NB4 (cell line): ENCODE measurements around the gene TTL.
A peak's percentile ranks its signal among the peaks of the same experiment; 100 is the strongest.
"Not testable (repeated sequence)": the region's sequence is repeated elsewhere in the genome, so short reads cannot be mapped to it uniquely, and the experiment has no call there.

Experiments
- DNase-seq: peaks from one replicate; pipeline ENCODE4 v3.0.0; 2010; ENCODE audit warnings: low read depth
- H3K4me3 ChIP-seq: one replicate; pipeline ENCODE4 v1.5.1; 2011; ENCODE audit warnings: mild to moderate bottlenecking, low read depth, low read length, moderate library complexity
- CTCF ChIP-seq: IDR thresholded peaks from one replicate; pipeline ENCODE4 v1.5.1; 2012; ENCODE audit warnings: low read depth, low read length
- MYC ChIP-seq: IDR thresholded peaks from 2 replicates; pipeline ENCODE4 v1.6.1; 2011; ENCODE audit warnings: low read depth, low read length
- POLR2A ChIP-seq: IDR thresholded peaks from 2 replicates; pipeline ENCODE4 v1.6.1; 2011; ENCODE audit warnings: mild to moderate bottlenecking; ENCODE audit not compliant: insufficient read length; ENCODE audit errors: extremely low read depth
- TF ChIP-seq, protein P1 (sequence below): IDR thresholded peaks from 2 replicates; pipeline ENCODE4 v1.6.1; 2011; ENCODE audit warnings: low read depth, low read length

Gene TTL

DNA sequence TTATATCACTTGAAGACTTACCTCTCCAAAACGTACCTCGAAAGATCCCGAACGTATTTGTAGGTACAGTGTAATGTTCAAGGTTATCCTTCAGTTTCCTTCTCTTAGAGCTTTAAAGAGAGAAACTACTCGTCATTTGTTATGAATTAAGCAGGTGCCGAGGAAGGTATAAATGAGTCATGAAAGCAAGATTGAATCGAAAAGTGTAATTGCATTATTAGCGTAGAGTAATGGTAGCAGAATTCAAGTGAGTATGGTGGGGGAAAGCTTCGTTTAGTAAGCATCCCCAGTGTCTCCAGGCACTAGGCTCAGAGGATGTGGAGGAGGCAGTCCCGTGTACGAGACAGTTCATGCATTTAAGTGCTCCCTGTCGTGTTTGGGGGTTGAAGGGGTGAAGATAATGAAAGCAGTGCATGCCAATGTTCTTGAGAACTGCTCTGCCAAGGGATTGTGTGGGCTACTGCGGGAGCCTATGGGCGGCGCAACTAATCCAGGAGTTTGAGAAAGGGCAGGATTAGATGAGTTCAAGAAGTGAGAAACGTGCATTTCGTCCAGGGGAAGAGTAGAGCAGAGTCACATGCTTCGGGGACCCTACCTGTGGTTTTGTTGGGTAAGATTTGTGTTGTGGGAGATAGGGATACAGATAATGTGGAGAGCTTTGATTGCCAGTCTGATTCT, 61.2 kb downstream of the TTL start:
- DNase-seq = peak; percentile 67
- TF ChIP-seq MYC (no peak), CTCF (no peak)
- TF ChIP-seq, protein P1, sequence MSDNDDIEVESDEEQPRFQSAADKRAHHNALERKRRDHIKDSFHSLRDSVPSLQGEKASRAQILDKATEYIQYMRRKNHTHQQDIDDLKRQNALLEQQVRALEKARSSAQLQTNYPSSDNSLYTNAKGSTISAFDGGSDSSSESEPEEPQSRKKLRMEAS = peak; percentile 54; the same call in 1 of the 2 replicates
- H3K4me3 ChIP-seq = peak overlapping the region; percentile 99

DNA sequence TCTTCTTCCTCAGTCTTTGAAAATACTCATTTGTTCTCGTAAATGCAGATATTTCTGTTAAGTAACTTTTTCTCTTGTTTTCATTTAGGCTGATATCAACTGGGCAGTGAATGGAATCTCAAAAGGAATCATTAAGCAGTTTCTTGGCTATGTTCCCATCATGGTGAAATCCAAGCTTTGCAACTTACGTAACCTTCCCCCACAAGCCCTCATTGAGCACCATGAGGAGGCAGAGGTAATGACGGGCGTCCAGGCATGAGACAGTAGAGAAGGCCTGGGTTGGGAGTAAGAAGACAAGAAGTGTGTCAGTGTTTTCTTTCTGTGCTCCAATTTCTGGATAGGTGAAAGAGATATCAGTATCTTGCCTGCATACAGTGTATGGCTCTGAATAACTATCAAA, 65.4 kb downstream of the TTL start:
- TF ChIP-seq, protein P1 = no peak
- TF ChIP-seq POLR2A (no peak), CTCF (no peak), MYC (no peak)
- DNase-seq = peak; percentile 55
- H3K4me3 ChIP-seq = no peak overlapping the region

DNA sequence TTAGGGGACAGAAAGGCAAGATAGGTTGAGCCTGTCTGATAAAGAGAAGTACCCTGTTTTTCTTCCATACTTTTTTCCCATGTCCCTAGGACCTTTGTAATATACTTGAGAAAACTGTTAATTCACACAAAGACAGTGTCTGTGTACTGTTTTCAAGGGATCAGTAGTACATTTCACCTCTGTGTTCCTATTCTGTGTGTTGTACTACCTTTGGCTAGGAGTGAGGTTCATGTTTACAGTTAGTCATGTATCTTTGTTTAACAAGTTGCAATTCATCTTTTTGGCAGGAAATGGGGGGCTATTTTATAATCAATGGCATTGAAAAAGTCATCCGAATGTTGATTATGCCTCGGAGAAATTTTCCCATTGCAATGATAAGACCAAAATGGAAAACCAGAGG, 67.0 kb downstream of the TTL start:
- H3K4me3 ChIP-seq = no peak overlapping the region
- DNase-seq = no peak
- TF ChIP-seq, protein P1 = no peak
- no peak for TF ChIP-seq POLR2A
- TF ChIP-seq MYC = no peak
- no peak for TF ChIP-seq CTCF

- DNase-seq = no peak
- no peak overlapping the region for H3K4me3 ChIP-seq
- TF ChIP-seq MYC (no peak), POLR2A (no peak), CTCF (no peak)
- TF ChIP-seq, protein P1 = no peak
These were observed 84.1 kb downstream of the TTL start for GRCh38 chr2:112566104-112566503.

GRCh38 chr2:112566508-112566907, 84.6 kb downstream of the TTL start:
- H3K4me3 ChIP-seq, DNase-seq: not testable (repeated sequence)

DNA sequence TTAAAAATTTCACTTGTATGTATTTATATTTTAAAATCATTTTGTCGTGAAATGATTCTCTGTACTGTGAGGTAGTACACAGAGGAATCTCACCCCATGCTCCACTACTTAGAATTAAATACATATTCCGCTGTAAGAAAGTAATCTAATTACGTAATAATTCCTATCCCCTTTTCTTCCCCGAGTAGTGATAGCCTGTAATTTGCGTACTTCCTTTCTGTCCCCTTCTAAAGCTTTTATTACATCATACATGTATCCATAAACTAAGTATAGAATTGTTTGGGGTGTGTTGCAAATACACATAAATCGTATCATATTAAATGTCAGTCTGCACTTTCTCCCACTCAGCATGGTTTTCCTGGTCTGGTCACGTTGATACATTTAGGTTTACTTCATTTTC, 90.0 kb downstream of the TTL start:
- TF ChIP-seq CTCF = no peak
- TF ChIP-seq POLR2A = no peak
- DNase-seq = no peak
- no peak overlapping the region for H3K4me3 ChIP-seq
